ENCODE measurements around the gene AGO4. TPM values are rescaled to one million over a fixed set of nuclear protein-coding genes. Genes with fewer than 3 reads are reported as not detected.

The AGO4 gene
- total RNA-seq, 1 experiment from 2014 or later = 8.1 TPM

DNA sequence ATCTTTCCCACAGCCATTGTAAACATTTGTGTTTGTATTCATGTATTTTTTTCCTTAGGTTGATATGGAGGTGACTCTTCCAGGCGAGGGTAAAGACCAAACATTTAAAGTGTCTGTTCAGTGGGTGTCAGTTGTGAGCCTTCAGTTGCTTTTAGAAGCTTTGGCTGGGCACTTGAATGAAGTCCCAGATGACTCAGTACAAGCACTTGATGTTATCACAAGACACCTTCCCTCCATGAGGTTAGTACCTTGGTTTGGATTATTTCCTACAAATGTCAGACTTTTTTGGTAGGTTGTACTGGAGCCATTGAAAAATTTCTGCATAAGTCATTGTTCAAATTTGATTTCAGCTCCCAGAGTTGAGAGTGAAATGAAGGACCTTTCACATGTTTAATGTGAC, 17.4 kb downstream of the AGO4 start:
- Mint-ChIP-seq H3K27ac (ENCODE audit: unreplicated experiment) (no peak overlapping the region), H3K27me3 (ENCODE audit: insufficient read depth, unreplicated experiment) (no peaks in the 10 kb centered on the region), H3K9me3 (ENCODE audit: unreplicated experiment) (no peaks in the 10 kb centered on the region), H3K4me1 (ENCODE audit: low read depth, unreplicated experiment) (no peaks in the 10 kb centered on the region), H3K36me3 (ENCODE audit: insufficient read depth, unreplicated experiment) (no peaks in the 10 kb centered on the region), H3K4me3 (ENCODE audit: unreplicated experiment) (no peak overlapping the region)
- intact Hi-C loops (cut with micrococcal nuclease; ENCODE audit: unreplicated experiment) = no loop called here
- Histone ChIP-seq H3K27me3 (replicated peaks; ENCODE audit: control insufficient read depth, insufficient read depth, low read length) (no peaks in the 10 kb centered on the region), H3K4me3 (ENCODE audit: low read depth, low read length) (no peak overlapping the region), H3K4me1 (no peaks in the 10 kb centered on the region), H3K9me3 (no peaks in the 10 kb centered on the region), H3K36me3 (ENCODE audit: control insufficient read depth, insufficient read depth, low read length) (no peaks in the 10 kb centered on the region)
- POLR2A ChIA-PET = no interaction called here
- CTCF ChIA-PET = interaction anchor here (0.6 kb wide), 1 partner anchor 34 kb away, joined by 3 read pairs; no protein-coding TSS in a partner anchor
- no peak for DNase-seq
- BruUV-seq (replicated peaks) = no TSS peak
- TF ChIP-seq, protein P1, sequence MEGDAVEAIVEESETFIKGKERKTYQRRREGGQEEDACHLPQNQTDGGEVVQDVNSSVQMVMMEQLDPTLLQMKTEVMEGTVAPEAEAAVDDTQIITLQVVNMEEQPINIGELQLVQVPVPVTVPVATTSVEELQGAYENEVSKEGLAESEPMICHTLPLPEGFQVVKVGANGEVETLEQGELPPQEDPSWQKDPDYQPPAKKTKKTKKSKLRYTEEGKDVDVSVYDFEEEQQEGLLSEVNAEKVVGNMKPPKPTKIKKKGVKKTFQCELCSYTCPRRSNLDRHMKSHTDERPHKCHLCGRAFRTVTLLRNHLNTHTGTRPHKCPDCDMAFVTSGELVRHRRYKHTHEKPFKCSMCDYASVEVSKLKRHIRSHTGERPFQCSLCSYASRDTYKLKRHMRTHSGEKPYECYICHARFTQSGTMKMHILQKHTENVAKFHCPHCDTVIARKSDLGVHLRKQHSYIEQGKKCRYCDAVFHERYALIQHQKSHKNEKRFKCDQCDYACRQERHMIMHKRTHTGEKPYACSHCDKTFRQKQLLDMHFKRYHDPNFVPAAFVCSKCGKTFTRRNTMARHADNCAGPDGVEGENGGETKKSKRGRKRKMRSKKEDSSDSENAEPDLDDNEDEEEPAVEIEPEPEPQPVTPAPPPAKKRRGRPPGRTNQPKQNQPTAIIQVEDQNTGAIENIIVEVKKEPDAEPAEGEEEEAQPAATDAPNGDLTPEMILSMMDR (IDR thresholded peaks at IDR 0.05; ENCODE audit: insufficient read depth in 1 of 2, low read depth in 1 of 2, low read length in 1 of 2, severe bottlenecking in 1 of 2, unreplicated experiment in 1 of 2) = no peak

DNA sequence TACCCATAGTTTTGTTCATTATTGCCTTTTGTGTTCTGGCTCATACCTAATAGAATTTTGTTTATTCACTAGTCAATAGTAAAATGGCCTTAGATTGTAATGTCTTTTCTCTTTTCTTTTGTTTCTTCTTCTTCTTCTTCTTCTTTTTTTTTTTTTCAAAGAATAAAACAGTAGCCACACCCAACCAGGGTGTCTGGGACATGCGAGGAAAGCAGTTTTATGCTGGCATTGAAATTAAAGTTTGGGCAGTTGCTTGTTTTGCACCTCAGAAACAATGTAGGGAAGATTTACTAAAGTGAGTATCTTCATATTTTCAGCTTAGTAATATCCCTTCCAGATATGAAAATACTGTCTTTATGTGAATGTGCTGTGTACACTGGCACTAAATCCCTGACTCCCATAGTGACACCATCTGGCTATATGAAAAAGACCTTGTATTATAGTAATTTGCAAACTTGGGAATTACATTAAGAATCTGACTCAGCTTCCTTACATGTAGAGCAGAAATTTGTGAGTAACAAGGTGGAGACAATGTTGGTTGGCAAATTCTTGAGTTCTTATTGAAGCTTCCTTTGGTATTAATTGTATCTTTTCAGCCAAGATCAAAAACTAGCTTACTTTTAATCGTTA, 24.6 kb downstream of the AGO4 start:
- no peak overlapping the region for H3K4me3 Mint-ChIP-seq (ENCODE audit: unreplicated experiment)
- H3K9me3 ChIP-seq = no peaks in the 10 kb centered on the region
- no peaks in the 10 kb centered on the region for H3K27me3 ChIP-seq (replicated peaks; ENCODE audit: control insufficient read depth, insufficient read depth, low read length)
- intact Hi-C loops (cut with micrococcal nuclease; ENCODE audit: unreplicated experiment) = no loop called here
- DNase-seq = no peak
- H3K36me3 Mint-ChIP-seq (ENCODE audit: insufficient read depth, unreplicated experiment) = no peaks in the 10 kb centered on the region
- CTCF ChIA-PET = no interaction called here
- BruUV-seq (replicated peaks) = no TSS peak
- no peak overlapping the region for H3K4me3 ChIP-seq (ENCODE audit: low read depth, low read length)
- H3K27ac Mint-ChIP-seq (ENCODE audit: unreplicated experiment) = no peak overlapping the region
- TF ChIP-seq, protein P1 (IDR thresholded peaks at IDR 0.05; ENCODE audit: insufficient read depth in 1 of 2, low read depth in 1 of 2, low read length in 1 of 2, severe bottlenecking in 1 of 2, unreplicated experiment in 1 of 2) = no peak
- POLR2A ChIA-PET = no interaction called here
- no peaks in the 10 kb centered on the region for H3K4me1 ChIP-seq
- no peaks in the 10 kb centered on the region for H3K9me3 Mint-ChIP-seq (ENCODE audit: unreplicated experiment)
- H3K36me3 ChIP-seq (ENCODE audit: control insufficient read depth, insufficient read depth, low read length) = no peaks in the 10 kb centered on the region
- H3K4me1 Mint-ChIP-seq (ENCODE audit: low read depth, unreplicated experiment) = no peaks in the 10 kb centered on the region
- no peaks in the 10 kb centered on the region for H3K27me3 Mint-ChIP-seq (ENCODE audit: insufficient read depth, unreplicated experiment)

DNA sequence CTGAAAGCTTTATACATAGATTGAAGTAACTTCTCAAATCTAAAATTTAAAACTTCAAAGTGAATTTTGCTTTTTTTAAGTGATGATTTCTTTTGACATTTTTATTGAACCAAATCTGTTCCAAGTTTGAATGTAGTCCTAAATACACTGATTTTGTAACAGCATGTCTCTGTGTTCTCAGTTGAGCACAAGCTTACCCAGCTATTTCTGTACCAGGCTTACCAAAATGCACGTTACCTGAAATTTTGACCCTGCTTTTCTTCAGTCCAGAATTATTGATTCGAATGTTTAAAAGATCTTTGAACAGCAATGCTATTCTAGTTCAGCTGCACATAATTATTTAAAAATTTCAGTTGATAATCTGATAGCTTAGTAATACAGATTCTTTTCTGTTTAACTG, 25.6 kb downstream of the AGO4 start:
- no peaks in the 10 kb centered on the region for H3K9me3 Mint-ChIP-seq (ENCODE audit: unreplicated experiment)
- H3K27me3 Mint-ChIP-seq (ENCODE audit: insufficient read depth, unreplicated experiment) = no peaks in the 10 kb centered on the region
- Histone ChIP-seq H3K9me3 (no peaks in the 10 kb centered on the region), H3K4me3 (ENCODE audit: low read depth, low read length) (no peak overlapping the region), H3K36me3 (ENCODE audit: control insufficient read depth, insufficient read depth, low read length) (no peaks in the 10 kb centered on the region), H3K27me3 (replicated peaks; ENCODE audit: control insufficient read depth, insufficient read depth, low read length) (no peaks in the 10 kb centered on the region), H3K4me1 (no peaks in the 10 kb centered on the region)
- no peak overlapping the region for H3K4me3 Mint-ChIP-seq (ENCODE audit: unreplicated experiment)
- TF ChIP-seq, protein P1 (IDR thresholded peaks at IDR 0.05; ENCODE audit: insufficient read depth in 1 of 2, low read depth in 1 of 2, low read length in 1 of 2, severe bottlenecking in 1 of 2, unreplicated experiment in 1 of 2) = no peak
- no peak overlapping the region for H3K27ac Mint-ChIP-seq (ENCODE audit: unreplicated experiment)
- no peaks in the 10 kb centered on the region for H3K4me1 Mint-ChIP-seq (ENCODE audit: low read depth, unreplicated experiment)
- no TSS peak for BruUV-seq (replicated peaks)
- no peak for DNase-seq
- no peaks in the 10 kb centered on the region for H3K36me3 Mint-ChIP-seq (ENCODE audit: insufficient read depth, unreplicated experiment)
- ChIA-PET CTCF (interaction anchor here (0.6 kb wide), 1 partner anchor 23 kb away, joined by 4 read pairs; no protein-coding TSS in a partner anchor), POLR2A (no interaction called here)
- intact Hi-C loops (cut with micrococcal nuclease; ENCODE audit: unreplicated experiment) = no loop called here
